Measurements from ENCODE around the gene VEPH1.

Gene VEPH1

GRCh38 chr3:157373783-157374182 lies 129.4 kb downstream of the VEPH1 start:
- ATAC-seq (ENCODE audit: insufficient read depth, low read depth) (no peak), DNase-seq (no peak)
- Histone ChIP-seq H3K4me2 (ENCODE audit: insufficient read depth, low read length) (no peak overlapping the region), H2AFZ (ENCODE audit: low read depth, low read length) (no peak overlapping the region), H3K4me1 (ENCODE audit: insufficient read depth, low read length) (no peaks in the 10 kb centered on the region), H3K9ac (ENCODE audit: low read depth, low read length) (no peak overlapping the region), H3K4me3 (ENCODE audit: low read depth in 1 of 2, low read length in 2 of 2) (no peak overlapping the region), H3K27me3 (ENCODE audit: insufficient read depth, low read length, poor library complexity) (no peaks in the 10 kb centered on the region), H3K36me3 (ENCODE audit: insufficient read depth, low read length) (no peaks in the 10 kb centered on the region), H3K9me3 (ENCODE audit: insufficient read depth, low read length, severe bottlenecking) (no peaks in the 10 kb centered on the region), H3K27ac (ENCODE audit: low read length) (no peak overlapping the region), H3K79me2 (ENCODE audit: insufficient read depth, low read length) (no peaks in the 10 kb centered on the region), H4K20me1 (ENCODE audit: insufficient read depth, low read length) (no peaks in the 10 kb centered on the region)
- no peak for TF ChIP-seq EZH2 (IDR thresholded peaks at IDR 0.05; ENCODE audit: borderline replicate concordance, low read depth, low read length, severe bottlenecking)
- TF ChIP-seq CTCF (IDR thresholded peaks at IDR 0.05; ENCODE audit: borderline replicate concordance, extremely low read depth, low read length, poor library complexity, severe bottlenecking): no peak

GRCh38 chr3:157370867-157371266 lies 132.3 kb downstream of the VEPH1 start:
- ATAC-seq (ENCODE audit: insufficient read depth, low read depth) (no peak), DNase-seq (no peak)
- Histone ChIP-seq H3K9ac (ENCODE audit: low read depth, low read length) (no peak overlapping the region), H3K27ac (ENCODE audit: low read length) (no peak overlapping the region), H3K4me1 (ENCODE audit: insufficient read depth, low read length) (no peaks in the 10 kb centered on the region), H3K4me3 (ENCODE audit: low read depth in 1 of 2, low read length in 2 of 2) (no peak overlapping the region), H3K27me3 (ENCODE audit: insufficient read depth, low read length, poor library complexity) (no peaks in the 10 kb centered on the region), H3K4me2 (ENCODE audit: insufficient read depth, low read length) (no peak overlapping the region), H2AFZ (ENCODE audit: low read depth, low read length) (no peak overlapping the region), H3K9me3 (ENCODE audit: insufficient read depth, low read length, severe bottlenecking) (no peaks in the 10 kb centered on the region), H3K36me3 (ENCODE audit: insufficient read depth, low read length) (no peaks in the 10 kb centered on the region), H3K79me2 (ENCODE audit: insufficient read depth, low read length) (no peaks in the 10 kb centered on the region), H4K20me1 (ENCODE audit: insufficient read depth, low read length) (no peaks in the 10 kb centered on the region)
- TF ChIP-seq CTCF (IDR thresholded peaks at IDR 0.05; ENCODE audit: borderline replicate concordance, extremely low read depth, low read length, poor library complexity, severe bottlenecking): no peak

- H3K4me2 ChIP-seq (ENCODE audit: insufficient read depth, low read length): no peak overlapping the region
- no peak for ATAC-seq (ENCODE audit: insufficient read depth, low read depth)
- no peak overlapping the region; the same call in 1 of the 2 replicates for H2AFZ ChIP-seq (ENCODE audit: low read depth, low read length)
- H3K79me2 ChIP-seq (ENCODE audit: insufficient read depth, low read length): no peaks in the 10 kb centered on the region
- H3K36me3 ChIP-seq (ENCODE audit: insufficient read depth, low read length): no peaks in the 10 kb centered on the region
- no peaks in the 10 kb centered on the region for H3K9me3 ChIP-seq (ENCODE audit: insufficient read depth, low read length, severe bottlenecking)
- H3K9ac ChIP-seq (ENCODE audit: low read depth, low read length): no peak overlapping the region
- no peak for TF ChIP-seq CTCF (IDR thresholded peaks at IDR 0.05; ENCODE audit: borderline replicate concordance, extremely low read depth, low read length, poor library complexity, severe bottlenecking)
- TF ChIP-seq EZH2 (IDR thresholded peaks at IDR 0.05; ENCODE audit: borderline replicate concordance, low read depth, low read length, severe bottlenecking): no peak
- H4K20me1 ChIP-seq (ENCODE audit: insufficient read depth, low read length): no peaks in the 10 kb centered on the region
- DNase-seq: no peak
- no peaks in the 10 kb centered on the region for H3K4me1 ChIP-seq (ENCODE audit: insufficient read depth, low read length)
- H3K27ac ChIP-seq (ENCODE audit: low read length): no peak overlapping the region
- no peak overlapping the region for H3K4me3 ChIP-seq (ENCODE audit: low read depth in 1 of 2, low read length in 2 of 2)
- H3K27me3 ChIP-seq (ENCODE audit: insufficient read depth, low read length, poor library complexity): no peaks in the 10 kb centered on the region
Observed at GRCh38 chr3:157369727-157370421, 133.3 kb downstream of the VEPH1 start.

All from DND-41 (cell line).